Prostate gland (tissue), 2 donors: ENCODE measurements around the gene SLC46A1.

Experiments
- POLR2AphosphoS5 ChIP-seq: sonication (generic); formaldehyde crosslinking; IDR thresholded peaks from one replicate; pipeline ENCODE4 v1.6.1; 2017; ENCODE audit warnings: antibody characterized with exemption
- TF ChIP-seq, protein P1 (sequence below), 4 experiments: fragments of 200-600 bp in 2 of 4; fragments of 450-650 bp in 2 of 4; sonication (generic) in 2 of 4; IDR thresholded peaks; 1 replicate in 3 of 4; 2 replicates in 1 of 4; pipeline ENCODE4 v1.5.1; 2016 to 2019; ENCODE audit warnings: antibody characterized with exemption in 4 of 4, mild to moderate bottlenecking in 2 of 4, moderate library complexity in 2 of 4

DNA sequence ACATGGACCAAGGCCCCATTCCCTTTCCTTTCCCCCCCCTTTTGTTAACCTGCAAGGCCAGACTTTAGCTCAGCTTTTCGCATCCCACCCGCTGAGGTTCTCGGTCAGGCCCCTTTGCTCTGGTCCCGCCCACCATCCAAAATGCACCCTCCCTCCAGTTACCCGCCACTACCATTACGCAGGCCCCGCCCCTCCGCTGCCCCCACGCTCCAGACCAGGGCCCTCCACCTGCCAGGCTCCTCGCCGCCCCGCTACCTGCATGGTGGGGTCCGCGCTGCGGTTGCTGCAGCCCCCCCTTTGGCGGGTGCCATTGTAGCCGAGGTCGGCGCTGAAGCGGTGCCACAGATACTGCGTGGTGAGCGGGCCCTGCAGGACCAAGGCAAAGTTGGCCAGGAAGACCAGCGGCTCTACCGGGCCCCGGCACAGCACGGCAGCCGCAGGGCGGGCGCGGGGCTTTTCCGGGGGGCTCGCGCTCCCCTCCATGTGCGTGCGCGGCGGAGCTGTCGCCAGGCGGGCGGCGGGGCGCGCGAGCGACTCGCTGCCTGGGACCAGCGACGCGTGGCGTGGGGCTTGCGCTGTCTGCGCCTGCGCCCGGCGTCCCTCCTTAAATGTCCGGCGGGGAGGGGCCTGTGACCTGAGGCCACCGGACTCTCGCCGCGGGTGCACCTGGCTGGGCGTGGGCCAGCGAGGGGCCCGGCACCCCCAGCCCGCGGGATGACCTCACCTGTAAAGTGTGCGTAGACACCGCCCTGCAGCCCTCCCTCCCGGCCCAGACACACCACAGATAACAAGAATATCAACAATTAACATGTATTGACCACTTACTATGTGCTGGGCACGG, at the start of gene SLC46A1:
- TF ChIP-seq, protein P1, sequence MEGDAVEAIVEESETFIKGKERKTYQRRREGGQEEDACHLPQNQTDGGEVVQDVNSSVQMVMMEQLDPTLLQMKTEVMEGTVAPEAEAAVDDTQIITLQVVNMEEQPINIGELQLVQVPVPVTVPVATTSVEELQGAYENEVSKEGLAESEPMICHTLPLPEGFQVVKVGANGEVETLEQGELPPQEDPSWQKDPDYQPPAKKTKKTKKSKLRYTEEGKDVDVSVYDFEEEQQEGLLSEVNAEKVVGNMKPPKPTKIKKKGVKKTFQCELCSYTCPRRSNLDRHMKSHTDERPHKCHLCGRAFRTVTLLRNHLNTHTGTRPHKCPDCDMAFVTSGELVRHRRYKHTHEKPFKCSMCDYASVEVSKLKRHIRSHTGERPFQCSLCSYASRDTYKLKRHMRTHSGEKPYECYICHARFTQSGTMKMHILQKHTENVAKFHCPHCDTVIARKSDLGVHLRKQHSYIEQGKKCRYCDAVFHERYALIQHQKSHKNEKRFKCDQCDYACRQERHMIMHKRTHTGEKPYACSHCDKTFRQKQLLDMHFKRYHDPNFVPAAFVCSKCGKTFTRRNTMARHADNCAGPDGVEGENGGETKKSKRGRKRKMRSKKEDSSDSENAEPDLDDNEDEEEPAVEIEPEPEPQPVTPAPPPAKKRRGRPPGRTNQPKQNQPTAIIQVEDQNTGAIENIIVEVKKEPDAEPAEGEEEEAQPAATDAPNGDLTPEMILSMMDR (IDR thresholded peaks at IDR 0.05) = peak in 1 of 4 experiments; percentile 16
- peak; percentile 14 for TF ChIP-seq POLR2AphosphoS5
